Naive thymus-derived CD4-positive, alpha-beta T cell (primary cell): ENCODE data around the gene CXCL16. TPM values are rescaled to one million over a fixed set of nuclear protein-coding genes. Genes with fewer than 3 reads are reported as not detected.
A peak's percentile ranks its signal among the peaks of the same experiment; 100 is the strongest.

ENCODE experiments used
- ATAC-seq: fragments of 150-1000 bp; cut with Tn5 transposase; 2 replicates; pipeline ENCODE4 v1.10.0; 2021; ENCODE audit warnings: mild to moderate bottlenecking, moderate library complexity
- CTCF ChIA-PET: fragments of 350-600 bp; sonication (Branson Sonifier 250); formaldehyde crosslinking; loops from one replicate; lab custom pipeline; 2021; ENCODE audit warnings: antibody characterized with exemption; lab: Charles Lee
- POLR2A ChIA-PET: fragments of 350-600 bp; sonication (Branson Sonifier 250); formaldehyde crosslinking; loops from one replicate; lab custom pipeline; 2021; ENCODE audit warnings: antibody characterized with exemption, inconsistent platforms; lab: Charles Lee
- DNase-seq, 9 donors: peaks; one replicate each; pipeline versions ENCODE4 v3.0.0 to v3.0.0-alpha.2; 2020 to 2022; ENCODE audit warnings: mixed read lengths in 1 of 9
- H3K27ac ChIP-seq: one replicate; pipeline ENCODE4 v1.7.0; 2013; ENCODE audit warnings: mild to moderate bottlenecking, low read depth, low read length, moderate library complexity
- H3K27me3 ChIP-seq, 2 donors: one replicate each; pipeline ENCODE4 v1.7.0; 2013; ENCODE audit warnings: low read length in 2 of 2, mild to moderate bottlenecking in 2 of 2, moderate library complexity in 2 of 2; ENCODE audit not compliant: control insufficient read depth in 2 of 2, insufficient read depth in 2 of 2
- H3K36me3 ChIP-seq, 3 experiments: 1 replicate in 2 of 3; 2 replicates in 1 of 3; pipeline ENCODE4 v1.7.0; 2013; ENCODE audit warnings: low read length in 3 of 3, mild to moderate bottlenecking in 3 of 3, moderate library complexity in 1 of 3; ENCODE audit not compliant: insufficient read depth in 3 of 3, control insufficient read depth in 2 of 3
- H3K4me1 ChIP-seq, 2 donors: one replicate each; pipeline ENCODE4 v1.7.0; 2013; ENCODE audit warnings: low read length in 2 of 2, mild to moderate bottlenecking in 2 of 2, moderate library complexity in 1 of 2; ENCODE audit not compliant: control insufficient read depth in 2 of 2, insufficient read depth in 2 of 2
- H3K4me3 ChIP-seq: 2 replicates; pipeline ENCODE4 v1.7.0; 2013; ENCODE audit warnings: mild to moderate bottlenecking, low read length
- H3K9me3 ChIP-seq, 3 experiments: 1 replicate in 2 of 3; 2 replicates in 1 of 3; pipeline ENCODE4 v1.7.0; 2013; ENCODE audit warnings: low read length in 3 of 3; ENCODE audit not compliant: control insufficient read depth in 2 of 3
- H3K27ac Mint-ChIP-seq, 9 donors: one replicate each; pipeline ENCODE4 v1.8.0; 2020 to 2022; ENCODE audit warnings: mixed read lengths in 9 of 9, mild to moderate bottlenecking in 8 of 9, moderate library complexity in 5 of 9, inconsistent platforms in 2 of 9
- H3K27me3 Mint-ChIP-seq, 5 donors: one replicate each; pipeline ENCODE4 v1.8.0; 2021 to 2022; ENCODE audit warnings: mixed read lengths in 5 of 5, mild to moderate bottlenecking in 1 of 5
- H3K36me3 Mint-ChIP-seq, 5 donors: one replicate each; pipeline ENCODE4 v1.8.0; 2020 to 2022; ENCODE audit warnings: mixed read lengths in 5 of 5, mild to moderate bottlenecking in 3 of 5, inconsistent platforms in 1 of 5
- H3K4me1 Mint-ChIP-seq, 7 donors: one replicate each; pipeline ENCODE4 v1.8.0; 2020 to 2022; ENCODE audit warnings: mixed read lengths in 7 of 7, mild to moderate bottlenecking in 3 of 7, inconsistent platforms in 1 of 7
- H3K4me3 Mint-ChIP-seq, 10 donors: one replicate each; pipeline ENCODE4 v1.8.0; 2020 to 2022; ENCODE audit warnings: mild to moderate bottlenecking in 10 of 10, mixed read lengths in 10 of 10, moderate library complexity in 6 of 10, inconsistent platforms in 2 of 10
- H3K9me3 Mint-ChIP-seq, 11 donors: one replicate each; pipeline ENCODE4 v1.8.0; 2020 to 2022; ENCODE audit warnings: mixed read lengths in 11 of 11, mild to moderate bottlenecking in 4 of 11, inconsistent platforms in 1 of 11, moderate library complexity in 1 of 11
- intact Hi-C, 2 donors: fragments of 100-400 bp; cut with micrococcal nuclease; formaldehyde crosslinking; loops; one replicate each; pipeline ENCODE4 v1.15.1; 2023
- polyA plus RNA-seq, 2 donors: library from polyadenylated mRNA; unstranded; fragments of 300-500 nt; fragmentation: Illumina TruSeq; gene quantifications; one replicate each; pipeline ENCODE4 v1.2.3, GENCODE V29; 2021
- total RNA-seq, 6 experiments: library from RNA in 5 of 6; stranded (reverse) in 5 of 6; gene quantifications; 1 replicate in 5 of 6; 2 replicates in 1 of 6; pipeline ENCODE4 v1.2.3 and lab custom pipeline; 2021 to 2026

Gene CXCL16
- total and polyA plus RNA-seq, 7 experiments from 2014 or later = 1.2 to 68.0 (median 3.4) TPM

- H3K4me3 Mint-ChIP-seq = peak within 1 kb of the TSS; percentile 44 to 74 (median 65)
- DNase-seq (no peak), ATAC-seq (no peak)
- peaks cover 15 to 20% of the 10 kb centered on the region in 2 donors for H3K4me1 ChIP-seq
- H3K4me1 Mint-ChIP-seq = peaks cover 14 to 35% (median 19%) of the 10 kb centered on the region in 7 donors
- H3K27ac Mint-ChIP-seq = no peak within 1 kb of the TSS
- intact Hi-C loops = loop anchor here in 1 of 2 donors (5.0 kb wide), 1 partner anchor 116 kb away; the partner anchor contains the start of gene CHRNE
- H3K27me3 ChIP-seq = peaks cover 3 to 16% of the 10 kb centered on the region in 2 donors
- CTCF ChIA-PET = interaction anchor here (1.4 kb wide), 1 partner anchor 9 kb away, joined by 3 read pairs; no protein-coding TSS in a partner anchor
- POLR2A ChIA-PET = no interaction called here
- H3K9me3 Mint-ChIP-seq = peaks cover 0 to 2% (median 0%) of the 10 kb centered on the region in 11 donors
- no peak within 1 kb of the TSS for H3K27ac ChIP-seq
- no peaks in the 10 kb centered on the region for H3K36me3 ChIP-seq
- H3K4me3 ChIP-seq = no peak within 1 kb of the TSS
- H3K36me3 Mint-ChIP-seq = peaks cover 0 to 4% (median 0%) of the 10 kb centered on the region in 5 donors
- H3K9me3 ChIP-seq = no peaks in the 10 kb centered on the region
- H3K27me3 Mint-ChIP-seq = peaks cover 48 to 72% (median 56%) of the 10 kb centered on the region in 5 donors
Observed at GRCh38 chr17:4786106-4786511, 46.4 kb upstream of the CXCL16 start, which contains the start of gene VMO1. Gene VMO1 (minus strand): TSS chr17:4786364. CDS start chr17:4786352, 12 bp downstream.

- Histone ChIP-seq H3K9me3 (no peaks in the 10 kb centered on the region), H3K4me1 (peaks cover 9 to 20% of the 10 kb centered on the region in 2 donors), H3K36me3 (no peaks in the 10 kb centered on the region), H3K27me3 (peaks cover 3 to 16% of the 10 kb centered on the region in 2 donors), H3K4me3 (no peak overlapping the region), H3K27ac (no peak overlapping the region)
- ChIA-PET POLR2A (interaction anchor here (1.9 kb wide), 1 partner anchor 75 kb away, joined by 5 read pairs; the partner anchor contains the start of gene ARRB2), CTCF (interaction anchor here (0.5 to 1.4 kb wide), 2 partner anchors 8 to 82 kb away, joined by 3 to 5 read pairs; partner anchors contain the start of gene PELP1)
- peaks cover 10 to 30% (median 15%) of the 10 kb centered on the region in 7 donors for H3K4me1 Mint-ChIP-seq
- no peak for ATAC-seq
- peak overlapping the region; percentile 44 to 74 (median 65) for H3K4me3 Mint-ChIP-seq
- DNase-seq = peak in 2 of 9 donors; percentile 20 to 22
- H3K27ac Mint-ChIP-seq = no peak overlapping the region
- intact Hi-C loops = loop anchor here in 1 of 2 donors (5.0 kb wide), 1 partner anchor 117 kb away; the partner anchor contains the start of gene CHRNE
- H3K27me3 Mint-ChIP-seq = peaks cover 51 to 76% (median 61%) of the 10 kb centered on the region in 5 donors
- H3K36me3 Mint-ChIP-seq = peaks cover 0 to 4% (median 0%) of the 10 kb centered on the region in 5 donors
- peaks cover 0 to 2% (median 0%) of the 10 kb centered on the region in 11 donors for H3K9me3 Mint-ChIP-seq
Observed at GRCh38 chr17:4785311-4786105, 45.8 kb upstream of the CXCL16 start.

- ATAC-seq (no peak), DNase-seq (no peak)
- intact Hi-C loops = no loop called here
Observed at GRCh38 chr17:4782652-4783051, 42.9 kb upstream of the CXCL16 start.

GRCh38 chr17:4780325-4780955 lies 40.7 kb upstream of the CXCL16 start:
- ATAC-seq (no peak), DNase-seq (no peak)
- Histone ChIP-seq H3K27me3 (peaks cover 3 to 5% of the 10 kb centered on the region in 2 donors), H3K4me3 (no peak overlapping the region), H3K4me1 (peaks cover 3 to 4% of the 10 kb centered on the region in 2 donors), H3K36me3 (no peaks in the 10 kb centered on the region), H3K9me3 (no peaks in the 10 kb centered on the region), H3K27ac (no peak overlapping the region)
- intact Hi-C loops = no loop called here
- H3K36me3 Mint-ChIP-seq = no peaks in the 10 kb centered on the region
- H3K4me3 Mint-ChIP-seq = no peak overlapping the region
- no peak overlapping the region for H3K27ac Mint-ChIP-seq
- H3K9me3 Mint-ChIP-seq = peaks cover 0 to 1% (median 0%) of the 10 kb centered on the region in 11 donors
- POLR2A ChIA-PET = interaction anchor here (0.6 kb wide), 3 partner anchors 59 to 611 kb away, joined by 3 to 6 read pairs (median 3); no protein-coding TSS in a partner anchor
- H3K27me3 Mint-ChIP-seq = peaks cover 35 to 65% (median 47%) of the 10 kb centered on the region in 5 donors
- CTCF ChIA-PET = interaction anchor here (0.8 kb wide), 1 partner anchor 102 kb away, joined by 3 read pairs; no protein-coding TSS in a partner anchor
- peaks cover 0 to 8% (median 5%) of the 10 kb centered on the region in 7 donors for H3K4me1 Mint-ChIP-seq

More at GRCh38 chr17:4782652-4783051, 42.9 kb upstream of the CXCL16 start:
- Histone ChIP-seq H3K4me3 (no peak overlapping the region), H3K4me1 (peaks cover 9 to 15% of the 10 kb centered on the region in 2 donors), H3K36me3 (no peaks in the 10 kb centered on the region), H3K27ac (no peak overlapping the region), H3K27me3 (peaks cover 3 to 16% of the 10 kb centered on the region in 2 donors), H3K9me3 (no peaks in the 10 kb centered on the region)
- Mint-ChIP-seq H3K27ac (no peak overlapping the region), H3K27me3 (peaks cover 54 to 80% (median 64%) of the 10 kb centered on the region in 5 donors), H3K4me3 (peak overlapping the region in 1 of 10 donors; percentile 2), H3K4me1 (peaks cover 5 to 24% (median 10%) of the 10 kb centered on the region in 7 donors), H3K9me3 (peaks cover 0 to 2% (median 0%) of the 10 kb centered on the region in 11 donors), H3K36me3 (no peaks in the 10 kb centered on the region)
- POLR2A ChIA-PET = interaction anchor here (0.6 to 0.7 kb wide), 2 partner anchors 79 to 1645 kb away, joined by 4 read pairs; no protein-coding TSS in a partner anchor
- CTCF ChIA-PET = no interaction called here

GRCh38 chr17:4777969-4778760 lies 38.4 kb upstream of the CXCL16 start:
- CTCF ChIA-PET = no interaction called here
- H3K27ac ChIP-seq = no peak overlapping the region

More at GRCh38 chr17:4777969-4778760, 38.4 kb upstream of the CXCL16 start:
- Histone ChIP-seq H3K36me3 (no peaks in the 10 kb centered on the region), H3K4me3 (no peak overlapping the region), H3K27me3 (peaks cover 0 to 5% of the 10 kb centered on the region in 2 donors), H3K9me3 (no peaks in the 10 kb centered on the region), H3K4me1 (no peaks in the 10 kb centered on the region)
- H3K4me3 Mint-ChIP-seq = no peak overlapping the region
- intact Hi-C loops = no loop called here
- peaks cover 0 to 7% (median 0%) of the 10 kb centered on the region in 7 donors for H3K4me1 Mint-ChIP-seq
- ATAC-seq (no peak), DNase-seq (no peak)
- H3K27ac Mint-ChIP-seq = peak overlapping the region in 1 of 9 donors; percentile 27
- peaks cover 21 to 50% (median 34%) of the 10 kb centered on the region in 5 donors for H3K27me3 Mint-ChIP-seq
- no peaks in the 10 kb centered on the region for H3K36me3 Mint-ChIP-seq
- H3K9me3 Mint-ChIP-seq = peaks cover 0 to 1% (median 0%) of the 10 kb centered on the region in 11 donors
- POLR2A ChIA-PET = interaction anchor here (1.7 kb wide), 1 partner anchor 12 kb away, joined by 6 read pairs; no protein-coding TSS in a partner anchor
